B cell (primary cell): ENCODE results near the gene PFKP.

Source experiments
- CTCF ChIP-seq: fragments of 200-600 bp; IDR thresholded peaks from one replicate; pipeline ENCODE4 v1.8.0; 2022; ENCODE audit warnings: antibody characterized with exemption, mild to moderate bottlenecking
- EZH2 ChIP-seq: IDR thresholded peaks from 2 replicates; pipeline ENCODE4 v1.6.1; 2012; ENCODE audit warnings: borderline replicate concordance, low read depth, mild to moderate bottlenecking, moderate library complexity, low read length; ENCODE audit not compliant: insufficient read depth, poor library complexity, severe bottlenecking

- TF ChIP-seq CTCF: no peak
- TF ChIP-seq EZH2: no peak
Measured at GRCh38 chr10:3109633-3110032, 42.3 kb downstream of the PFKP start.
